ENCODE data around the gene POLR1B.
"Not testable (repeated sequence)": the region's sequence is repeated elsewhere in the genome, so short reads cannot be mapped to it uniquely, and the experiment has no call there.

POLR1B gene

GRCh38 chr2:112542123-112542983, at the start of gene POLR1B:
TSS of gene POLR1B (plus strand) at chr2:112542465. CDS start at chr2:112542495, 30 bp downstream.
- DNase-seq (ENCODE audit: low spot score) = peak; percentile 86

- no peak for DNase-seq (ENCODE audit: low spot score)
These were observed 49.2 kb upstream of the POLR1B start for GRCh38 chr2:112493048-112493447.

GRCh38 chr2:112493858-112494648, 48.2 kb upstream of the POLR1B start:
- peak; percentile 52 for DNase-seq (ENCODE audit: low spot score)

GRCh38 chr2:112494828-112495227, 47.4 kb upstream of the POLR1B start:
- DNase-seq (ENCODE audit: low spot score) = no peak

GRCh38 chr2:112495878-112496277, 46.4 kb upstream of the POLR1B start:
- DNase-seq (ENCODE audit: low spot score) = not testable (repeated sequence)

- DNase-seq (ENCODE audit: low spot score) = peak; percentile 16
These were observed 41.3 kb upstream of the POLR1B start for GRCh38 chr2:112500850-112501484.

- not testable (repeated sequence) for DNase-seq (ENCODE audit: low spot score)
These were observed 32.8 kb upstream of the POLR1B start for GRCh38 chr2:112509239-112509998.

- no peak for DNase-seq (ENCODE audit: low spot score)
These were observed 25.5 kb upstream of the POLR1B start for GRCh38 chr2:112516801-112517200.

- DNase-seq (ENCODE audit: low spot score) = no peak
These were observed 23.5 kb upstream of the POLR1B start for GRCh38 chr2:112518807-112519206.

- no peak for DNase-seq (ENCODE audit: low spot score)
These were observed 22.8 kb upstream of the POLR1B start for GRCh38 chr2:112519506-112519905.

GRCh38 chr2:112520234-112520783, 22.0 kb upstream of the POLR1B start:
- no peak for DNase-seq (ENCODE audit: low spot score)

- DNase-seq (ENCODE audit: low spot score) = no peak
These were observed 18.9 kb upstream of the POLR1B start for GRCh38 chr2:112523291-112523777.

- not testable (repeated sequence) for DNase-seq (ENCODE audit: low spot score)
These were observed 18.0 kb upstream of the POLR1B start for GRCh38 chr2:112524276-112524675.

- no peak for DNase-seq (ENCODE audit: low spot score)
These were observed 13.7 kb upstream of the POLR1B start for GRCh38 chr2:112528541-112528940.

- DNase-seq (ENCODE audit: low spot score) = no peak
These were observed 12.5 kb upstream of the POLR1B start for GRCh38 chr2:112529757-112530156.

GRCh38 chr2:112530728-112531127, 11.5 kb upstream of the POLR1B start:
- DNase-seq (ENCODE audit: low spot score) = no peak

- DNase-seq (ENCODE audit: low spot score) = no peak
These were observed 7.4 kb upstream of the POLR1B start for GRCh38 chr2:112534826-112535225.

GRCh38 chr2:112536665-112537064, 5.6 kb upstream of the POLR1B start:
- DNase-seq (ENCODE audit: low spot score) = not testable (repeated sequence)

- DNase-seq (ENCODE audit: low spot score) = no peak
These were observed 3.0 kb upstream of the POLR1B start for GRCh38 chr2:112539306-112539705.

- DNase-seq (ENCODE audit: low spot score) = no peak
These were observed 1.4 kb upstream of the POLR1B start for GRCh38 chr2:112540906-112541305.

Data from LoVo (cell line).